Eye (tissue), 1 donor: ENCODE data around the gene DFFB.

Source experiments
- DNase-seq: peaks from one replicate; pipeline ENCODE4 v3.0.0-alpha.2; 2015

Gene DFFB

DNA sequence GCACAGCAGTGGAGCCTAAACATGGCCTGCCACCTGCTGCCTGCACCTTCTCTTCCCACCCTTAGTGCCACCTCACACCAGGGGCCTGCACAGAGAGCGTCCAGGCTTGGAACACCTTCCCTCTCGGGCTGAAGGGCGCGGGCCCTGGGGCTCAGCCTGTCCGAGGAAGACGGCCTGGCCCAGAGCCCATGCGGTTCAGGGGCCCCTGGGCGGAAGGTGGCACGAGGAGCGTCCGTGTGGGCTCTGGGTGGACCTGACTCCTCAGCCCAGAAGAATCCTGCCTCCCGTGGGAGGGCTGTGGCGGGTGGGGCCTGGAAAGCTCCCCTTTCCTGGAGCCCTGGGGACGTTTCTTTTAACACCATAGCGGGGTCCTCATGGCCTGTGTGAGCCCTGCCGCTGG, 19.4 kb downstream of the DFFB start:
- no peak for DNase-seq

DNA sequence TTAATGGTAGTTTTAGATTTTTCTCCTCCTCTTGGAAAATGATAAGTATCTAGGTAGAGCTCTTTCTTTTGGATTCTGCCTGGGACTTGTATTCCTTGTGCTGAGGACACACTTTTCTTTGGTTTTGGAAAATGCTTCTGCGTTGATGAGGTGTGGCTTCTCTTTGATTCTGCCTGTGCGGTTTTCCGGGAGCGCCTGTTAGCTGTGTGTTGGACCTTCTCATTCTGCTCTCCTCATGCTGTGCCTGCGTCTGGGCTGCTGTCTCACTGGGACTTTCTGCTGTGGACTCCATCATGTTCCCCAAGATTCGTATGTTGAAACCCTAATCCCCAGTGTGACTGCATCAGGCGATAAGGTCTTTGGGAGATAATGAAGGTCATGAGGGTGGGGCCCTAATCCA, 21.8 kb downstream of the DFFB start:
- DNase-seq, result peak; percentile 5

DNA sequence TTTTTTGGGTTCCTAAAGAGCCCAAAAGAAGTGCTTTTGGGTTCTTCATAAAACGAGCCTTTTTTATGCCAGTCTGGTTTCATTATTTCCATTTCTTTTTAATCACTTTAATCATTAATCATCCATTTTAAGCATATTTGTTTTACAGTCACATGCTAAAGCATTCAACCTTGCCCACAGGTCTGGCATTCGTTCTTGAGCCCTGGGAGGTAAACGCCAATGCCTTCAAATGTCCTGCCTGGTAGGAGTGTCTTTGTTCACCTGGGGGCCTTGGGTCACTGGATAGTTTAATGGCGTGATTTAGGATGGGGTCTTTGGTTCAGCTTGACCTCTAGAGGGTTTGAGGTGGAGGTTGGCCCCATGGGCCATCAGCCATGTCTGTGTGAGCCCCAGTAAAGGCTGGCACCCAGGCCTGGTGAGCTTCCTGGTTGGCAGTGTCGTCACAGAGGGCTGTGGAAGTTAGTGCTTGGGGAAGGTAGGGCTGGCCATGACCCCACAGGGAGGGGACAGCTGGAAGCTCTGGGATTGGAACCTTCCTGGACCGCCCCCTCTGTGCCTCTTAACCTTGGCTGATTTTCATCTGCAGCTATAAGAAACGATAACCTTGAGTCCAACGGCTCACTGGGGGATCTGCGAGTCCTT, 22.6 kb downstream of the DFFB start:
- DNase-seq, result no peak

DNA sequence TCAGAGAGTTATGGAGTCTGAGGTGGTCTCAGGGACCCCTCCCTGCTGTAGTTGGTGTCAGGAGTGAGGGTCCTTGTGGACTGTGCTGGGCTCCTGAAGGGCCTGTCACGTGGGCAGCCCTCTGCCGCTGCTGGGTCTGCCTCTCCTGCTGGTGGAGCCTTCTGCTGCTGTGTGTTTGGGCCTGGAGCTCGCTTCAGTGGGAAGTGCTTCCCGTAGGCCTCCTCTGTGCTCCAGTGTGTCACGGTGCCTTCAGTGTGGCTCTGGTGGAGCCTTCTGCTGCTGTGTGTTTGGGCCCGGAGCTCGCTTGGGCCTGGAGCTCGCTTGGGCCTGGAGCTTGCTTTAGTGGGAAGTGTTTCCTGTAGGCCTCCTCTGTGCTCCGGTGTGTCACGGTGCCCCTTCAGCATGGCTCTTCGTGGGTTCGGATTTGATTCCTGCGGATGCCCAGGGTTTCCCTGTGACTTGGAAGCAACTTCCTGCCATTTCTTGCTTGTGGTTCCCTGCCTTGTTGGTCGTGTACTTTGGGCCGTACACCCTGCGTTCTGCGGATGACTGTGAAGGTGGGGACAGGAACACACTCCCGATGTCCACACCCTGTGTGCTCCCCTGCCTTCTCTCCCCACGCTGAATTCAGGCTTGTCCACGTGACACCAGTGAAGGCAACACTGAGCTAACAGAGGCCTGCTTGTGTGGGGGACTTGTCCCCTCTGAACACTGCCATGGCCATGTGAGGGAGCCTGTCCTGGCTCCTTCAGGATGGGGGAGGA, 23.3 kb downstream of the DFFB start:
- no peak for DNase-seq

DNA sequence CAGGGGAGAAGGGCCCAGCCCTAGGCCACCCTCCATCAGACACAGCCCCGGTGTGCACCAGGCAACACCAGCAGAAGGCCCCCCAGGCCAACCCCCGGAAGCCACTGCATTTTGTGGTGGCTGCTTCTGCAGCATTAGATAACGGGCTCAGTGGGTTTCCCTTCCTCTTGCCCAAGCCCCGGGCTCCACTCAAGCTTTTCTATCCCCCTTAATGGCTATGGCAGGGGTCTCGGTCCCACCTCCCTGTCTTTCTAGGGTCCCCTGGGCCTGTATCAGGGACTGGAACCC, 23.9 kb downstream of the DFFB start:
- DNase-seq, result no peak

DNA sequence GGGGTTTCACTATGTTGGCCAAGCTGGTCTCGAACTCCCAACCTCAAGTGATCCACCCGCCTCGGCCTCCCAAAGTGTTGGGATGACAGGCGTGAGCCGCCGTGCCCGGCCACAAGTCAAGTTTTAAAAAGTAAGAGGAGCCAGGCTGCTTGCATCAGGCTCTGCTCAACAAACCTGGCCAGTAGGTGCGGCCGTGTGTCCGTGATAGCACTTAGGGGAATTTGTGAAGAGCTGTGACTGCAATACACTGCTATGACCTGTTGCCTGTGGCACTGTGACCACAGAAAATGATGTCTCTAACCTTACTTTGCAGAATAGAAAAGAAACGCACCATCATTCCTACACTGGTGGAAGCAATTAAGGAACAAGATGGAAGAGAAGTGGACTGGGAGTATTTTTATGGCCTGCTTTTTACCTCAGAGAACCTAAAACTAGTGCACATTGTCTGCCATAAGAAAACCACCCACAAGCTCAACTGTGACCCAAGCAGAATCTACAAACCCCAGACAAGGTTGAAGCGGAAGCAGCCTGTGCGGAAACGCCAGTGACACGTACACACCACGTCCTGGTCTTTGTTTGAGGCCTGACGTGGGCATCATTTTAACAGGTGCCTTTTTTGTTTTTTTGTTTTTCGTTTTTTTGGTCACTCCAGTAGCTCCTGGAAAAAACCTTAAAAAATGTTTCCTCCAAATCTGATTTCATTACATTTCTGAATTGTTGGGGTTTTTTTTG, 26.1 kb downstream of the DFFB start:
- no peak for DNase-seq

DNA sequence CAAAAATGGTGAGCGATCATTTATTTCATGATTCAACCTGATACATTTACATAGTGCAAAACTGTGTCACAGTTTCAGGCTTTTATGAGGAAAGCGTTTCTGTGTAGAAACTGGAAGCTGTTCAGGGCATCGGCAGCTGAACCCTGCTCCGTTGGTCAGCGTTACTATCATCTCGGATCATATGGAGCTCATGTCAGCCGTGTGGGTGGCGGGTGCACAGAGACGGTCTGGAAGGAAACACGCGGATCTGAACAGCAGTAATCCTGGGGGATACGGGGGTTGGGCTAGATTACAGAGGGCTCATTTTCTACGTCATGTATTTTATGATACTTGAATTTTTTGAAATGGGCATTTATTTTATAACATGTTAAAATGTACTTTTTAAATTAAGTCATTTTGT, 27.7 kb downstream of the DFFB start:
- DNase-seq, result no peak

DNA sequence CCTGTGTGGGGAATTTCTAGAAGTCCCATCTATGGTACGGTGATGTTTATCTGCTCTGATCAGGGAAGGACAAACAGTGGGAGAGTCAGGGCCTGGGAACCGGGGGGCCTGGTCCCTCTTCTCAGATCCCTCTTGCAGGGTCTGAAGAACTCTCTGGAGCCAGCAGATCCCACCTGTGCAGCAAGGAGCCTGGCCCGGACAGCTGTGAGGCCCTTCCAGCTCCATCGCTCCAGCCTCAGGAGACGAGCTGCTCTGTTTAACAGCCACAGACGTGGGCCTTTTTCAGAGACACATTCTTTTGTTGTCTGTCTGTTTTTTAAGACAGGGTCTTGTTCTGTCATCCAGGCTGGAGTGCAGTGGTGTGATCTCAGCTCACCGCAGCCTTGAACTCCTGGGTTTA, 28.3 kb downstream of the DFFB start:
- no peak for DNase-seq

DNA sequence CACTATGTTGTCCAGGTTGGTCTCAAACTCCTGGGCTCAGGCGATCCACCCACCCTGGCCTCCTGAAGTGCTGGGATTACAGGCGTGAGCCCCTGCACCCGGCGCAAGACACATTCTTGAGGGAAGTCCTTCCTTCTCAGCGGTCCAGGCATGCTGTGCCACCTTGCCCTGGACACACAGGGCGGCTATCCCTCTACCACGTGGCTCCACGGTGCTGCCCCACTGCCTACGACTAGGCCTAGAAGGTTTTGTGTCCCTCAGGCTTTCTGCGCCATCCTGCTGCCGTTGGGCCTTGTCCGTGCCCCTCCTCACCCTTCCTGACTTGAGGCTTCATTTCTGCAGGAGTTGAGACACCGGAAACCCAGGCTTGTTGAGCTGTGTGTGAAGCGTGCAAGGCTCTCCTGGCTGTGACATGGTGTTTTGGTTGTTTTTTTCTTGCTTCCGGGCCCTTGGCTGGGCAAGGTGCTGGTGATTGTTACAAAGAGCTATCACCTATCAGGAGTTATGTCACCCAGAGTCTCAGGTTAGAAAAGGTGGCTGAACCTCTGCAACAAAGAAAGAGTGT, 28.9 kb downstream of the DFFB start:
- no peak for DNase-seq

DNA sequence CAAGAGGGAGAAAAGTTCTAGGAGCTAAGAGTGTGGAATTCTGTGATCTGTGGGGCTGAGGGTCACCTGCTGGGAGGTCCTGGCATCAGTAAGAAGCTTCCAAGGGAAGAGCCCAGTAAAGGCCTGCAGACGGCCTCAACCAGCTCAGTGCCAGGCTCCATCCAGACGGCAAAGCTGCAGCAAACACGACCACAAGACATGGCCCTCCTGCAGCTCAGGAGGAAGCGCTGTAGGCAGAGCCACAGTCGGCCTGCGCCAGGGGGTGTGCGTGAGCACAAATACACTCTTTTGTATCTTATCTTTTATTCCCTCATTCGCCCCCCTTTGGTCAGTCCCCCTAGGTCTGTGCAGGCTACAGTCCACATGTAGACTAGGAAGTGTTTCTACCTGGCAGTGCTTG, 29.4 kb downstream of the DFFB start:
- DNase-seq, result no peak

DNA sequence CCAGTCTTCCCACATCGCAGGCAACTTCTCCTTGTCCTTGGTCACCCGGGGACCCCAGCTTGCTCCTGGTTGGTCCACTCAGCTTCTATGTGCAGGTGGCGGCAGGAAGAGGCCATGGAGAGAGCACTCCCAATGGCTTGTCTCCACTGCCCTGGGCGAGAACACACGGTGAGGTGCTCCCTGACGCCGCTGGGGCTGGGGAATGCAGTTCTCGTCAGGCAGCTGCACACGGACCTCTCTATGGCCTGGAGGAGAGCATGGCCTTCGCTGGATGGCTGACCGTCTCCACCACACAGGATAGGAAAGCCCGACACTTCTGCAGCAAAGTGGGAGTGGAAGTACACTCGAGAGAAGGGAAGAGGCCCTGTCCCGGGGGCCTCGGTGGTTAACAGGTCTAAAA, 31.0 kb downstream of the DFFB start:
- no peak for DNase-seq

DNA sequence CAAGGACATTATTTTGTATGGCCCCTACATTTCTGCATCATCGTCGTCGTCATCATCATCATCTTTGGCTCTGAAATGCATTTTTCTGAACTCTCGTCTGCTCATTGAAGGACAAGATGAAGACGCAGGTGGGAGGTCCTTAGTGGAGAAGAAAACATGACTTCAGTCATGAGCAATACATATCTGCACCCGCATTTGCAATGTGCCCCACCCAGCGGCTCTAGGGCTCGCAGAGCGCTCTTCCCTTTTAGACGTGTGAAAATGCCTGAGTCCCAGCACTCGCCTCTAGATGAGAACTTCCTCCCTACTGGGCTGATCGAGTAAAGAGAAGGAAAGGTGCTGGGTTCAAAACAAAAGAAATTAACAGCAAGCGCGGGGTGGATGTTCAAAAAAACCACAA, 32.7 kb downstream of the DFFB start:
- no peak for DNase-seq

DNA sequence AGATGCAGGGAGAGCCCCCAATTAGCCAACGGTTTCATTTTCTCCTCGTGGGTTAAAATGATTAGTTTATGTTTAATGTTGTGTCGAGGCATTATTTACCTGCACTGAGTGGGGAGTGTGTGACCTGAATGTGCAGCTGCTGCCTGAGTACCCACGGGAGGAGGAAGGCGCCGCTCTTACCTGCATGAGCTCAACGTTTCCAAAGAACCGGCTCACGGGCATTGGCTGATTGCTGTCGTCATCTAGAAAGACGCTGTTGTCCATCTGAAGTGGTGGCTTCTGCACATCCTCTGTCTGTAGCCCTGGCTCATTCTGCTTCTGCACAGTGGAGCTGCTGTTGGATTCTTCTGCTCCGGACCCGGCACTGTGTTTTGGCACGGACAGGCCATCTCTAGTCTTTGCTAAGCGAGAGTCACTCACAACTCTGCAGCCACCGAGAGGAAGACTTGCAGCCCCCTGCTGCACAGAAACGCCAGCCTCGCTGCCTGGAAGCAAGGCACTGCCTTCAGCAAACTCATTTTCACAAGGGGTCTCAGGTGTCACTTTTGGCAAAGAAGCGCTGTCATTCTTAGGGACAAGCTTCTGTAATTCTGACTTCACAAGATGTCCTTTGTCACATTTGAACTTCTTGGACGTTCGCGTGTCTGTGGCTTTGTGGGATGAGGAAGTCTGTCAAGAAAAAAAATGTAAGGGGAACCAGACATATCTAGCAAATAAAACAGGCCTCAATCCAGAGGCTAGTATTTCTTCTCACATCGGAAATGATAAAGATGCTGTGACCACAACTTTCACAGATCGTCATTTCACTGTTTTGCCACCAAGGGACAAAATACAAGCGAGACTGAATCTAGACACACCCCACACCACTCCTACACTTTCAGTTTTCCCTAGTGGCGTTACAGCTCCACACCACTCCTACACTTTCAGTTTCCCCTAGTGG, 33.4 kb downstream of the DFFB start:
- DNase-seq, result no peak

DNA sequence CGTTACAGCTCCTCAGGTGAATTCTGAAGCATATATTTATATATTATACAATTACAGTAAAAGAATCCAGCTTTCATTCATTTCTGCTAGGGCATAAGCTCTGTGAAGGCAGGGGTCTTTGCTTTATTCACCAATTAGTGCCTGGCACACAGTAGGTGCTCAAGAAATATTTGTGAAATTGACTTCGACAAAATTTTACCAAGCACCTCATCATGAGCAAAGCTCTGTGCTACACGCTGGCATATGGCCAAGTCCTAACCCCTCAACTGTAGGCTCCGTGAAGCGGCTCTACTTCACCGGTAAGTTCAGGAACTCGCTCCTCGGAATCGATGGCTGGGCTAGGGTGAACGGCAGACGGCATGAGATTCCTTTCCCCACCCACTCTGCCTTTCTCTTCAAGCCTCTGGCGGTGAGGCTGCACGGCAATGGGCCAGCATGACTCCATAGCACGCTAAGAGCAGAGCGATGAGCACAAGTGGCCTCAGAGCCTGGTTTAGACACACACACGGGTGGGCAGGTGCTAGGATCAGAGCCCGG, 34.1 kb downstream of the DFFB start:
- DNase-seq, result no peak

DNA sequence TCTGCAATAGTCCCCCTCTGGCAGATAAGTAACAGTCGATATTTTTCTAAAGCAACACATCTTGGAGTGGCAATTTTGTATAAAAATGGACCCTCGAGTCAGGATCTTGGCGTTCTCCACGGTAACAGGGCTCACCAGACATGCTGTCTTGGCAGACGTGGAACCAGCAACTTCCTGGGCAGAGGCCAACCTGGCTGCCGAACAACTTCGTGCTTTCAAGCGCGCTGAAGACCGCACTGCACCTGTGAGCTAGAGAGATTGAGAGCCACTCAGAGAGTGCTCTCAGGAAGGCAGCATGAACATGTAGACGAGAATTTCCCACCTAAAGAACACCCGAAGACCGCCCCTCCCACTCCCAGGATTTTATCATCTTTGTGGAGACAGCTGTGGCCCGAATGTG, 35.5 kb downstream of the DFFB start:
- DNase-seq, result no peak

DNA sequence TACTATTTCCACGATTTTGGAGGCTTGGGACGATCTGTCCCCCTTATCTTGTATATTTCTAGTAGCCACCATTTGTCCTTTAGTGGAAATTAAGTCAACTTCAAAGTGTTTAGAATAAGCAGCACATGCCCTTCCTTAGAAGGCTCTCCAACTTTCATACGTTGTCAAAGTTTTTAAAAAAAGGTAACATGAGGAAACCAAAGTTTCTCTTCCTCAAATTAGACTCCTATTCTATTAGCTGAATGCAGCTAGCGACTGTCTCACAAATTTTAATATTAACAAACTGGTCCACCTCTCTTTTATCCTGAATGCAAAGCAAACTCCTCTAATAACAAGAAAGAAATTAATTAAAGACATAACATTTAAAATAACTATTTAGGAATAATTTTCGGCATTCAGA, 35.9 kb downstream of the DFFB start:
- no peak for DNase-seq

DNA sequence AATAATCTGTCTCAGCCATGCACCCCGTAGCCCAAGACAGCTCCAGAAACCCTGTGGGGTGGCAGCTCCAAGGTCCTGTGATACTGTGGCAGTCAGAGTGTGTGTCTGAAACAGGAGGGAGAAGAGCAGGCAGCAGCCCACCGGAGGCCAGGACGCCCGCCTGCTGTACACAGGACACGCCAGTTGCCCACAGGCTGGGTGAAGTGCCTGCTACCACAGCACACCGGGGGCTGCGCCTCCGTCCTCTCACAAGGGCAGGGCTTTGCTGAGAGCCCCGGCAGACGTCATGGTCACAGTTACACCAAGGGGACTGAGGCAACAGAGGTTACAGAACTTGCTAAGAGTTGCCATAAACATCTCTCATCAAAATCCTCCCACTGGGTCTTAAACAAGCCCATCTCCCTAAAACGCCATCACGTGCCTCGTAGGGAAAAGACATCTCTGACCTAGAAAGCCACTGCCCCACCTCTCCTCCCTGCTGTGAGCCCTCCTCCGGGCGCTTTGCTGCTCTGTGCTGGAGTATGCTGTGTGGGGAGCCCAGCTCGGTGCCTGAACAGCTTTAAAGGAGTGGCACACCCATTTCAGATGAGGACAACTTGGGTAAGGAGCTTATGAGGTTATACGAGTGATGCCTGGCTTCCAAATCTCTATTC, 37.5 kb downstream of the DFFB start:
- no peak for DNase-seq

DNA sequence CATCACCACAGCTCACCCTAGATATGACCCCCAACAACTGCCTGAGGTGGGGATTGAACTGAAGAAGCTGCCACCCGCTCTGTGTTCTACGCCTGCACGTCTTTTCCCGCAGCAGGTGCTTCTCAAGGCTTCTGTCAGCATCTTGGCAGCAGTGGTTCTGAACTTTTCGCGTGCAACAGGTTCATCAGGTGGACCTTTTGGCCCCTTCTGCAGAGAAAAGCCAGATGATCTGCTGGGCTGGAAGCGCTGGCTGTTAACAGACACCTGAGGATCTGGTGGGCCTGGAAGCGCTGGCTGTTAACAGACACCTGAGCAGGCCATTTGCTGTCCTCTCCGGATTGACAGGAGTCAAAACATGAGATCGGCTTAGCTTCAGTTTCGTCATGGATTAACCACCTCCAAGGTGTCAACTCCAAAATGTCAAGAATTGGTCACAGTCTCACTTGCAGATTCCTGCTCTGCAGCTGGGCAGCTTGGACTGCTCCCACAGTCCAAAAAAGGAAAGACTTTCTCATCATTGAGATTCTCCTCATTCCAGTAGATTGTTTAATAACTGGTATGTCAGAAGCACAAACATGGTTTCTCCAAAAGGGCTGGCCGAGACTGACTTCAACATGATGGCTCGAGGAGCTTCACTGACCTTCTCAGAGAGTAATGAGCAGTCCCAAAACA, 38.1 kb downstream of the DFFB start:
- DNase-seq, result no peak

DNA sequence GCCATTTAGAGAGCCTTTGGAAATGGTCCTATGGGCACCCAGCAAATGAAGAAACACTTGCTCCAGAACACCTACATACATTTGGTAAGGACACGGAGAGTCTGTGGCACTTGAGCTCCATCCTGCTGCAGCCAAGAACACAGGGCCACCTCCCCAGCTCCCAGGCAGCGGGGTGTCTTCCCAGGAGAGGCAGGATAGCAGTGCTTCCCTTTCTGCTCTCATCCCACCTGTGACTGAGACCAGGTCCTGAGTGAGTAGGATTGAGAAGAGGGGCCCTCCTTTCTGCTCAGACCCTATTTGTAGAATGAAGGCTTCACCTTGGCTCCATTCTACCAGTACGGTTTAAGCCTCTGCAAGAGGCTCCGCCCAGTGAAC, 38.7 kb downstream of the DFFB start:
- DNase-seq, result no peak

DNA sequence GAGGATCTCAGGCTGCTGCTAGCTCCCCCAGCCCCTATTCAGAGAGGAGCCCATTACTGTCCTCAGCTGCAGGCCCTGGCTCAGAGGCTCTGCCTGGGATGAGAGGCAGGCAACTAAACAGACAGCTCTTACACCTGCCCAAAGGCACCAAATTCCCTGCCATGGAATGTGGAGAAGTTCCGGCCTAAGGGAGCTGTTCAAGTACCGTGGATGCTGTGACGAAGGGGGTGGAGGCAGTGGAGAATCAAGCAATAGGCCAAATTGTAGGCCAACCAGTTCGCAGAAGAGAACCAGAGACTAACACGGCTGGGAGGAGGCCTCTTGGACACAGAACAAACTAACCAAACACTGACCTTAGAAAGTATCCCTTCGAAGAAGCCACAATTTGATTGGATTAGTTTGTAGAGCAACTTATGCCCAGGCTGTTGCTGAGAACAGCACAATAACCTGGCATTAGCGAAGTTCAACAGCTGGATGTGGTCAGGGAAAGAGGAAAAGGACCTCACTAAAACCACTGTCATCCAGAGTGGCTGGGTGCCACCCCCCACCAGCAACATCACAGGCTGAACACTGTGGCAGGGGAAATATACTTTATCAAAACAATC, 39.2 kb downstream of the DFFB start:
- DNase-seq, result no peak

DNA sequence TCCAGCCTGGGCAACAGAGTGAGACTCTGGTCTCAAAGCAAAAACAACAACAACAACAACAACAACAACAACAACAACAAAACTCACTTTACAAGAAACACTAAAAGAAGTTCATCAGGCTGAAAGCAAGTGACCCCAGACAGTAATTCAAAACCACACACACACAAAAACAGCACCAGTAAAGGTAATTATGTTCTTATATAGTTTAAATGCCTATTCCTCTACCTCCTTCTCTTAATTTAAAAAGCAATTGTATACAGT, 41.1 kb downstream of the DFFB start:
- DNase-seq, result no peak
